Esophagus squamous epithelium (tissue), 4 donors: ENCODE measurements around the gene CUBN.

Experiments used
- POLR2A ChIP-seq, 4 donors: fragments of 450-650 bp; IDR thresholded peaks; one replicate each; pipeline ENCODE4 v1.6.1; 2017; ENCODE audit warnings: antibody characterized with exemption in 4 of 4, mild to moderate bottlenecking in 4 of 4, moderate library complexity in 3 of 4
- TF ChIP-seq, protein P1 (sequence below), 6 experiments: fragments of 450-650 bp in 4 of 6; fragments of 200-600 bp in 2 of 6; sonication (generic) in 2 of 6; IDR thresholded peaks; one replicate each; pipeline ENCODE4 v1.5.1; 2016 to 2019; ENCODE audit warnings: antibody characterized with exemption in 6 of 6, mild to moderate bottlenecking in 4 of 6, moderate library complexity in 4 of 6

DNA sequence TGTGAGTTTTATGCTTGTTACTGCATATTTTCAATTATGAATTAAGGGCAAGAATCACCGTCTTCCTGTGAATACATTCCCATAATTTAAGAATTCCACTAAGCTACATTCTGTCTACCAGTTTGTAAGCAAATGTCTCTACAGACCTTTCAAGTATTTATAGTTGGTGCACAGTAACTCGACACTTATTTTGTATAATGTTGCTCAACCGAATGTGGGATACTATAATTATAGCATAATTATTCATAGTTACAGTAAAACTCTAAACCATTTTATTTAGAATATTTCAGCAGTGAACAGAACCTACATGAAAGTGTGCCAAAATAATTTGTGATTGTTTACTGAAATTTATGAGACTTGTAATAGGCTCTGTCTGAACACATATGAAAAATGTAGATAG is 17.3 kb upstream of the CUBN start:
- TF ChIP-seq, protein P1, sequence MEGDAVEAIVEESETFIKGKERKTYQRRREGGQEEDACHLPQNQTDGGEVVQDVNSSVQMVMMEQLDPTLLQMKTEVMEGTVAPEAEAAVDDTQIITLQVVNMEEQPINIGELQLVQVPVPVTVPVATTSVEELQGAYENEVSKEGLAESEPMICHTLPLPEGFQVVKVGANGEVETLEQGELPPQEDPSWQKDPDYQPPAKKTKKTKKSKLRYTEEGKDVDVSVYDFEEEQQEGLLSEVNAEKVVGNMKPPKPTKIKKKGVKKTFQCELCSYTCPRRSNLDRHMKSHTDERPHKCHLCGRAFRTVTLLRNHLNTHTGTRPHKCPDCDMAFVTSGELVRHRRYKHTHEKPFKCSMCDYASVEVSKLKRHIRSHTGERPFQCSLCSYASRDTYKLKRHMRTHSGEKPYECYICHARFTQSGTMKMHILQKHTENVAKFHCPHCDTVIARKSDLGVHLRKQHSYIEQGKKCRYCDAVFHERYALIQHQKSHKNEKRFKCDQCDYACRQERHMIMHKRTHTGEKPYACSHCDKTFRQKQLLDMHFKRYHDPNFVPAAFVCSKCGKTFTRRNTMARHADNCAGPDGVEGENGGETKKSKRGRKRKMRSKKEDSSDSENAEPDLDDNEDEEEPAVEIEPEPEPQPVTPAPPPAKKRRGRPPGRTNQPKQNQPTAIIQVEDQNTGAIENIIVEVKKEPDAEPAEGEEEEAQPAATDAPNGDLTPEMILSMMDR (IDR thresholded peaks at IDR 0.05) = no peak
- no peak for TF ChIP-seq POLR2A (IDR thresholded peaks at IDR 0.05)
